ENCODE results near the gene MZT2B.
"Not testable (repeated sequence)": the region's sequence is repeated elsewhere in the genome, so short reads cannot be mapped to it uniquely, and the experiment has no call there.

Gene MZT2B

GRCh38 chr2:130162968-130163367 lies 19.1 kb upstream of the MZT2B start:
- Histone ChIP-seq H3K4me2 (ENCODE audit: low read length) (no peak overlapping the region), H3K27me3 (ENCODE audit: control insufficient read depth, low read length) (no peaks in the 10 kb centered on the region), H4K20me1 (ENCODE audit: control insufficient read depth, insufficient read depth, low read depth, low read length) (no peaks in the 10 kb centered on the region), H3K4me1 (ENCODE audit: control insufficient read depth, low read length) (peaks cover 24% of the 10 kb centered on the region), H3K27ac (ENCODE audit: low read depth, low read length) (no peak overlapping the region), H3K9me3 (ENCODE audit: control insufficient read depth, insufficient read depth, low read length) (no peaks in the 10 kb centered on the region), H3K79me2 (ENCODE audit: control insufficient read depth, low read length) (no peaks in the 10 kb centered on the region), H3K36me3 (ENCODE audit: control insufficient read depth, low read length) (peaks cover 42% of the 10 kb centered on the region), H3K9me2 (replicated peaks; ENCODE audit: control insufficient read depth, low read length) (no peaks in the 10 kb centered on the region), H3F3A (ENCODE audit: control insufficient read depth, insufficient read depth) (no peaks in the 10 kb centered on the region), H3K4me3 (ENCODE audit: low read length) (no peak overlapping the region)
- TF ChIP-seq EZH2phosphoT487 (IDR thresholded peaks at IDR 0.05; ENCODE audit: borderline replicate concordance, low read length) (no peak), CTCF (IDR thresholded peaks at IDR 0.05; ENCODE audit: low read depth, low read length, poor library complexity, severe bottlenecking) (no peak)

GRCh38 chr2:130165293-130166016 lies 16.6 kb upstream of the MZT2B start:
- H3K36me3 ChIP-seq (ENCODE audit: control insufficient read depth, low read length) = peaks cover 53% of the 10 kb centered on the region
- TF ChIP-seq EZH2phosphoT487 (IDR thresholded peaks at IDR 0.05; ENCODE audit: borderline replicate concordance, low read length) (no peak), CTCF (IDR thresholded peaks at IDR 0.05; ENCODE audit: low read depth, low read length, poor library complexity, severe bottlenecking) (no peak)

GRCh38 chr2:130166611-130167010 lies 15.5 kb upstream of the MZT2B start:
- not testable (repeated sequence) for H3K4me1 ChIP-seq (ENCODE audit: control insufficient read depth, low read length); H3K27me3 ChIP-seq (ENCODE audit: control insufficient read depth, low read length); H4K20me1 ChIP-seq (ENCODE audit: control insufficient read depth, insufficient read depth, low read depth, low read length)

More at GRCh38 chr2:130165293-130166016, 16.6 kb upstream of the MZT2B start:
- no peaks in the 10 kb centered on the region for H3K4me1 ChIP-seq (ENCODE audit: control insufficient read depth, low read length)
- H3F3A ChIP-seq (ENCODE audit: control insufficient read depth, insufficient read depth) = no peaks in the 10 kb centered on the region
- H3K4me3 ChIP-seq (ENCODE audit: low read length) = no peak overlapping the region
- no peaks in the 10 kb centered on the region for H4K20me1 ChIP-seq (ENCODE audit: control insufficient read depth, insufficient read depth, low read depth, low read length)
- H3K9me3 ChIP-seq (ENCODE audit: control insufficient read depth, insufficient read depth, low read length) = no peaks in the 10 kb centered on the region
- no peaks in the 10 kb centered on the region for H3K79me2 ChIP-seq (ENCODE audit: control insufficient read depth, low read length)
- no peaks in the 10 kb centered on the region for H3K27me3 ChIP-seq (ENCODE audit: control insufficient read depth, low read length)
- H3K27ac ChIP-seq (ENCODE audit: low read depth, low read length) = no peak overlapping the region
- no peaks in the 10 kb centered on the region for H3K9me2 ChIP-seq (replicated peaks; ENCODE audit: control insufficient read depth, low read length)
- no peak overlapping the region for H3K4me2 ChIP-seq (ENCODE audit: low read length)

GRCh38 chr2:130169163-130169562 lies 12.9 kb upstream of the MZT2B start:
- not testable (repeated sequence) for H3K27me3 ChIP-seq (ENCODE audit: control insufficient read depth, low read length); H3F3A ChIP-seq (ENCODE audit: control insufficient read depth, insufficient read depth); H3K79me2 ChIP-seq (ENCODE audit: control insufficient read depth, low read length); H3K4me1 ChIP-seq (ENCODE audit: control insufficient read depth, low read length); H4K20me1 ChIP-seq (ENCODE audit: control insufficient read depth, insufficient read depth, low read depth, low read length); H3K4me3 ChIP-seq (ENCODE audit: low read length); H3K9me3 ChIP-seq (ENCODE audit: control insufficient read depth, insufficient read depth, low read length); H3K27ac ChIP-seq (ENCODE audit: low read depth, low read length); H3K4me2 ChIP-seq (ENCODE audit: low read length); H3K9me2 ChIP-seq (replicated peaks; ENCODE audit: control insufficient read depth, low read length)
- H3K36me3 ChIP-seq (ENCODE audit: control insufficient read depth, low read length) = peaks cover 63% of the 10 kb centered on the region

More at GRCh38 chr2:130166611-130167010, 15.5 kb upstream of the MZT2B start:
- not testable (repeated sequence) for H3K9me2 ChIP-seq (replicated peaks; ENCODE audit: control insufficient read depth, low read length); H3F3A ChIP-seq (ENCODE audit: control insufficient read depth, insufficient read depth); H3K4me3 ChIP-seq (ENCODE audit: low read length); H3K27ac ChIP-seq (ENCODE audit: low read depth, low read length); H3K79me2 ChIP-seq (ENCODE audit: control insufficient read depth, low read length); H3K9me3 ChIP-seq (ENCODE audit: control insufficient read depth, insufficient read depth, low read length); H3K4me2 ChIP-seq (ENCODE audit: low read length)
- peaks cover 60% of the 10 kb centered on the region for H3K36me3 ChIP-seq (ENCODE audit: control insufficient read depth, low read length)
